Brain microvascular endothelial cell (primary cell): Measurements from ENCODE around the gene PSMC3IP.
"Not testable (repeated sequence)": the region's sequence is repeated elsewhere in the genome, so short reads cannot be mapped to it uniquely, and the experiment has no call there.

Experiments
- DNase-seq: peaks from one replicate; pipeline ENCODE4 v3.0.0-alpha.2; 2020
- H3K27ac ChIP-seq: fragments of 250-450 bp; sonication (Bioruptor Pico); 2 replicates; pipeline ENCODE4 v1.5.1; 2020; ENCODE audit warnings: mild to moderate bottlenecking, moderate library complexity
- H3K27me3 ChIP-seq: fragments of 250-450 bp; sonication (Bioruptor Pico); replicated peaks from 2 replicates; pipeline ENCODE4 v1.5.1; 2020; ENCODE audit warnings: mild to moderate bottlenecking
- H3K36me3 ChIP-seq: fragments of 250-450 bp; sonication (Bioruptor Pico); replicated peaks from 2 replicates; pipeline ENCODE4 v1.5.1; 2020; ENCODE audit warnings: mild to moderate bottlenecking
- H3K4me3 ChIP-seq: 2 replicates; pipeline ENCODE4 v1.5.1; 2011; ENCODE audit warnings: low read depth, mild to moderate bottlenecking, control low read depth, low read length, moderate library complexity
- CTCF ChIP-seq: IDR thresholded peaks from 2 replicates; pipeline ENCODE4 v1.5.1; 2011; ENCODE audit warnings: low read depth, mild to moderate bottlenecking, moderate library complexity, low read length, control low read depth, inconsistent platforms; ENCODE audit errors: missing control alignments
- in situ Hi-C: cut with HindIII; loops from 2 replicates; pipeline ENCODE4 v1.10.0; 2017; ENCODE audit warnings: low sequenced_read_pairs, low pct_ligation_motif_present

The PSMC3IP gene

GRCh38 chr17:42577532-42578281 is at the start of gene PSMC3IP:
Gene PSMC3IP, minus strand, starts transcription at chr17:42577729. Its CDS starts 43 bp downstream, at chr17:42577686.
- in situ Hi-C loops: no loop called here
- H3K27me3 ChIP-seq: no peaks in the 10 kb centered on the region
- TF ChIP-seq CTCF: peak; percentile 62
- DNase-seq: peak; percentile 92
- H3K36me3 ChIP-seq: peaks cover 35% of the 10 kb centered on the region
- peak within 1 kb of the TSS; percentile 48 for H3K27ac ChIP-seq
- peak within 1 kb of the TSS; percentile 92 for H3K4me3 ChIP-seq

GRCh38 chr17:42623732-42624596 is 46.4 kb upstream of the PSMC3IP start:
- no peak overlapping the region for H3K27ac ChIP-seq
- no peaks in the 10 kb centered on the region for H3K27me3 ChIP-seq
- H3K36me3 ChIP-seq: no peaks in the 10 kb centered on the region
- H3K4me3 ChIP-seq: no peak overlapping the region
- in situ Hi-C loops: no loop called here
- TF ChIP-seq CTCF: peak; percentile 12
- DNase-seq: no peak

- Histone ChIP-seq H3K27ac (no peak overlapping the region), H3K36me3 (no peaks in the 10 kb centered on the region), H3K4me3 (no peak overlapping the region), H3K27me3 (no peaks in the 10 kb centered on the region)
- no peak for DNase-seq
- no peak for TF ChIP-seq CTCF
- in situ Hi-C loops: no loop called here
Observed at GRCh38 chr17:42623271-42623670, 45.7 kb upstream of the PSMC3IP start.

GRCh38 chr17:42621987-42622386 is 44.5 kb upstream of the PSMC3IP start:
- DNase-seq, H3K36me3 ChIP-seq, H3K27ac ChIP-seq, H3K27me3 ChIP-seq, H3K4me3 ChIP-seq, in situ Hi-C loops: not testable (repeated sequence)

GRCh38 chr17:42618442-42619150 is 41.1 kb upstream of the PSMC3IP start:
- no peak for TF ChIP-seq CTCF
- Histone ChIP-seq H3K27me3 (no peaks in the 10 kb centered on the region), H3K36me3 (peaks cover 17% of the 10 kb centered on the region), H3K4me3 (no peak overlapping the region), H3K27ac (no peak overlapping the region)
- in situ Hi-C loops: no loop called here
- DNase-seq: no peak
